GM23338 (cell line): Measurements from ENCODE around the gene ZNRF1. TPM values are rescaled to one million over a fixed set of nuclear protein-coding genes. Genes with fewer than 3 reads are reported as not detected.

Experiments used
- ATAC-seq: fragments of 200-7000 bp; cut with Tn5 transposase; 3 replicates; pipeline ENCODE4 v1.9.1; 2020
- DNase-seq: peaks from one replicate; pipeline ENCODE4 v3.0.0-alpha.2; 2015; ENCODE audit warnings: low spot score
- H2AFZ ChIP-seq: fragments of 200-600 bp; sonication (generic); 2 replicates; pipeline ENCODE4 v1.8.0; 2016; ENCODE audit warnings: antibody characterized with exemption, mild to moderate bottlenecking, moderate library complexity
- H3F3A ChIP-seq: fragments of 200-600 bp; sonication (generic); replicated peaks from 2 replicates; pipeline ENCODE4 v1.8.0; 2017; ENCODE audit warnings: antibody characterized with exemption, mixed run types, low read depth
- H3K27ac ChIP-seq: fragments of 200-600 bp; sonication (generic); 2 replicates; pipeline ENCODE4 v1.6.1; 2016; ENCODE audit warnings: low read depth
- H3K27me3 ChIP-seq: fragments of 200-600 bp; sonication (generic); 2 replicates; pipeline ENCODE4 v1.8.0; 2016; ENCODE audit warnings: mild to moderate bottlenecking, mixed run types, moderate library complexity; ENCODE audit not compliant: insufficient read depth
- H3K36me3 ChIP-seq: fragments of 200-600 bp; sonication (generic); 2 replicates; pipeline ENCODE4 v1.8.0; 2016; ENCODE audit warnings: mild to moderate bottlenecking; ENCODE audit not compliant: insufficient read depth
- H3K4me1 ChIP-seq: fragments of 200-600 bp; sonication (generic); 2 replicates; pipeline ENCODE4 v1.8.0; 2016; ENCODE audit warnings: mild to moderate bottlenecking, moderate library complexity; ENCODE audit not compliant: insufficient read depth
- H3K4me2 ChIP-seq: fragments of 200-600 bp; sonication (generic); 2 replicates; pipeline ENCODE4 v1.7.1; 2017; ENCODE audit warnings: mixed run types
- H3K4me3 ChIP-seq: fragments of 200-600 bp; sonication (generic); 2 replicates; pipeline ENCODE4 v1.6.1; 2016; ENCODE audit warnings: mixed run types
- H3K79me2 ChIP-seq: fragments of 200-600 bp; sonication (generic); replicated peaks from 2 replicates; pipeline ENCODE4 v1.8.0; 2017; ENCODE audit warnings: mild to moderate bottlenecking; ENCODE audit not compliant: insufficient read depth
- H3K9me2 ChIP-seq: fragments of 200-600 bp; sonication (generic); 2 replicates; pipeline ENCODE4 v1.8.0; 2017; ENCODE audit not compliant: insufficient read depth
- H4K20me1 ChIP-seq: fragments of 200-600 bp; sonication (generic); replicated peaks from 2 replicates; pipeline ENCODE4 v1.8.0; 2017; ENCODE audit warnings: mild to moderate bottlenecking; ENCODE audit not compliant: insufficient read depth
- H3K27ac Mint-ChIP-seq: 2 replicates; pipeline ENCODE4 v1.8.0; 2020; ENCODE audit warnings: inconsistent platforms, mild to moderate bottlenecking, moderate library complexity, mixed read lengths
- H3K27me3 Mint-ChIP-seq: 3 replicates; pipeline ENCODE4 v1.8.0; 2022; ENCODE audit warnings: low read depth, mild to moderate bottlenecking, moderate library complexity, mixed read lengths, inconsistent platforms; ENCODE audit not compliant: insufficient read depth, poor library complexity
- H3K36me3 Mint-ChIP-seq: 3 replicates; pipeline ENCODE4 v1.8.0; 2021; ENCODE audit warnings: low read depth, mild to moderate bottlenecking, inconsistent platforms, moderate library complexity, mixed read lengths
- H3K4me1 Mint-ChIP-seq: 3 replicates; pipeline ENCODE4 v1.8.0; 2020; ENCODE audit warnings: mild to moderate bottlenecking, inconsistent platforms, mixed read lengths
- H3K4me3 Mint-ChIP-seq: 3 replicates; pipeline ENCODE4 v1.8.0; 2021; ENCODE audit warnings: moderate library complexity, mild to moderate bottlenecking, inconsistent platforms, mixed read lengths
- H3K9me3 Mint-ChIP-seq: 3 replicates; pipeline ENCODE4 v1.8.0; 2020; ENCODE audit warnings: moderate library complexity, mild to moderate bottlenecking, inconsistent platforms, mixed read lengths
- CREB1 ChIP-seq: fragments of 250-450 bp; sonication (Bioruptor Pico); IDR thresholded peaks from 2 replicates; pipeline ENCODE4 v1.5.0; 2020; ENCODE audit warnings: low read depth, mild to moderate bottlenecking, moderate library complexity
- CTCF ChIP-seq, 2 experiments: fragments of 200-600 bp in 1 of 2; sonication (generic) in 1 of 2; conservative IDR thresholded peaks; 2 replicates each; pipeline versions ENCODE4 v1.5.1 to v1.6.1; 2016 to 2017; ENCODE audit warnings: antibody characterized with exemption in 2 of 2, low read depth in 2 of 2, mild to moderate bottlenecking in 2 of 2, moderate library complexity in 1 of 2
- ETS1 ChIP-seq: IDR thresholded peaks from 2 replicates; pipeline ENCODE4 v1.6.1; 2016; ENCODE audit warnings: antibody characterized with exemption
- EZH2 ChIP-seq: fragments of 200-600 bp; sonication (generic); IDR thresholded peaks from one replicate; pipeline ENCODE4 v1.8.0; 2017; ENCODE audit warnings: antibody characterized with exemption, mild to moderate bottlenecking, low read depth; ENCODE audit not compliant: unreplicated experiment
- EZH2phosphoT487 ChIP-seq: fragments of 200-600 bp; sonication (generic); IDR thresholded peaks from one replicate; pipeline ENCODE4 v1.8.1; 2018; ENCODE audit warnings: antibody characterized with exemption; ENCODE audit not compliant: unreplicated experiment
- POLR2AphosphoS5 ChIP-seq: IDR thresholded peaks from 2 replicates; pipeline ENCODE4 v1.6.1; 2016; ENCODE audit warnings: antibody characterized with exemption, low read depth
- STAT1 ChIP-seq: IDR thresholded peaks from one replicate; pipeline ENCODE4 v1.6.1; 2016; ENCODE audit warnings: antibody characterized with exemption; ENCODE audit not compliant: unreplicated experiment
- ZNF114 ChIP-seq: fragments of 250-450 bp; sonication (Bioruptor Pico); IDR thresholded peaks from 2 replicates; pipeline ENCODE4 v1.5.0; 2020; ENCODE audit warnings: mild to moderate bottlenecking, moderate library complexity
- ZNF462 ChIP-seq: fragments of 250-450 bp; sonication (Bioruptor Pico); IDR thresholded peaks from 2 replicates; pipeline ENCODE4 v1.5.0; 2020; ENCODE audit warnings: mild to moderate bottlenecking, moderate library complexity
- polyA plus RNA-seq: library from polyadenylated mRNA; unstranded; fragments of >200 nt; fragmentation: Nextera tagmentation; extraction: Ambion mirVana; gene quantifications from 2 replicates; pipeline ENCODE4 v1.2.1, GENCODE V29; 2016
- total RNA-seq: library from RNA; depleted of rRNA; stranded (reverse); fragments of >200 nt; shearing (Covaris generic); gene quantifications from 2 replicates; pipeline ENCODE4 v1.2.3, GENCODE V29; 2014

The ZNRF1 gene
- total and polyA plus RNA-seq, 2 experiments from 2014 or later, result 22.4 to 42.1 TPM

GRCh38 chr16:75113541-75114121 is 114.8 kb downstream of the ZNRF1 start:
- Histone ChIP-seq H3K79me2 (no peaks in the 10 kb centered on the region), H3K4me3 (no peak overlapping the region), H3K27ac (no peak overlapping the region), H3K36me3 (no peaks in the 10 kb centered on the region), H2AFZ (no peak overlapping the region), H3K4me1 (peaks cover 51% of the 10 kb centered on the region), H4K20me1 (no peaks in the 10 kb centered on the region), H3F3A (peaks cover 14% of the 10 kb centered on the region), H3K4me2 (no peak overlapping the region), H3K9me2 (no peaks in the 10 kb centered on the region), H3K27me3 (no peaks in the 10 kb centered on the region)
- peaks cover 57% of the 10 kb centered on the region for H3K4me1 Mint-ChIP-seq
- peaks cover 13% of the 10 kb centered on the region for H3K9me3 Mint-ChIP-seq
- ATAC-seq, result no peak
- peaks cover 8% of the 10 kb centered on the region; the same call in 2 of the 3 replicates for H3K36me3 Mint-ChIP-seq
- peaks cover 23% of the 10 kb centered on the region for H3K27me3 Mint-ChIP-seq
- DNase-seq, result no peak
- H3K4me3 Mint-ChIP-seq, result no peak overlapping the region
- no peak overlapping the region for H3K27ac Mint-ChIP-seq
- no peak for TF ChIP-seq EZH2
- TF ChIP-seq CTCF (conservative IDR thresholded peaks at IDR 0.05; ENCODE audit: low read depth in 2 of 2), result no peak
- no peak for TF ChIP-seq ZNF114
- TF ChIP-seq EZH2phosphoT487, result no peak
- no peak for TF ChIP-seq CREB1 (CRISPR knock-in tag)
- no peak for TF ChIP-seq ETS1
- TF ChIP-seq POLR2AphosphoS5, result no peak
- TF ChIP-seq ZNF462 (CRISPR knock-in tag), result no peak
- TF ChIP-seq STAT1, result no peak
